HG03103 (cell line): ENCODE results near the gene XPC.
A peak's percentile ranks its signal among the peaks of the same experiment; 100 is the strongest.

Source experiments
- ATAC-seq: cut with Tn5 transposase; IDR thresholded peaks from one replicate; pipeline ENCODE4 v1.9.1; 2021; ENCODE audit warnings: low read depth; ENCODE audit not compliant: unreplicated experiment

Gene XPC

GRCh38 chr3:14138109-14138877 lies 40.1 kb downstream of the XPC start:
- no peak for ATAC-seq

GRCh38 chr3:14137445-14137844 lies 41.0 kb downstream of the XPC start:
- no peak for ATAC-seq

DNA sequence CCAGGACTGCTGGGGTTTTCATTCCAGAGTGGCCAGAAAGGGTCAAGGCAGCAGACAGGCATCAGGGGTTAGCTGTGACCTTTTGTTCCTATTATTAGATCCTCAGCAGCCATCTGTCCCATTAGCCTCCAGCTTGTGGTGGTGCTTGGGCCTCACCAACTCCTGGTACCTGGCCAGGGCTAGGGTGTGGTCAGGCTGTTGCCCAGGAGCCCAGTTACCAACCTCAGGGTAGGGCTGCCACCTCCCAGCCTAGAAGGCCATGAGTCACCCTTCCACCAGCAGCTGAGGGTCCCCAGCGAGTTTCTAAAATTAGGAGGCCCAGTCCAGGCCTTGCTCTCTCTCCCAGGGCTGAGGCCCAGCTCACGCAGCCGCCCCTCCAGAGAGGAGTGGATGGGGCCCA lies 41.4 kb downstream of the XPC start:
- no peak for ATAC-seq

GRCh38 chr3:14135581-14135980 lies 42.8 kb downstream of the XPC start:
- ATAC-seq = no peak

GRCh38 chr3:14134291-14134690 lies 44.1 kb downstream of the XPC start:
- ATAC-seq = no peak

DNA sequence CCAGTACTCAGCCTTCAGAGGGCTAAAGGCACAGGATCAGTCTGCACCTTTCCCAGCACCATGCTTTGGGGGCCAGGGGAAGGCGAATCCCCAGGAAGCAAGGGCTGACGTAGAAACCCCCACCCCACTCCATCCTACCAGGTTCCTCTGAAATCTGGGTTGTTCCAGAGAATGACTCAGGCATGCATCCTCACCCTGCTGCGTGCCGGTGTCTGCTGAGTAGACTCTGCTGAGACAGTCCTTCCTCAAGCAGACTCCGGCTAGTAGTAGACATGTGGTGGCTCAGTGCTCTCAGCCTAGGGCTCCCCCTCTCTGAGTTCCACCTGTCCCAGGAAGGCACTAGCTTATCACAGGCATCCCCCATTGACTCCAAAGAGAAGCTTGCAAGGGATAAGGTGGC lies 44.5 kb downstream of the XPC start:
- no peak for ATAC-seq

DNA sequence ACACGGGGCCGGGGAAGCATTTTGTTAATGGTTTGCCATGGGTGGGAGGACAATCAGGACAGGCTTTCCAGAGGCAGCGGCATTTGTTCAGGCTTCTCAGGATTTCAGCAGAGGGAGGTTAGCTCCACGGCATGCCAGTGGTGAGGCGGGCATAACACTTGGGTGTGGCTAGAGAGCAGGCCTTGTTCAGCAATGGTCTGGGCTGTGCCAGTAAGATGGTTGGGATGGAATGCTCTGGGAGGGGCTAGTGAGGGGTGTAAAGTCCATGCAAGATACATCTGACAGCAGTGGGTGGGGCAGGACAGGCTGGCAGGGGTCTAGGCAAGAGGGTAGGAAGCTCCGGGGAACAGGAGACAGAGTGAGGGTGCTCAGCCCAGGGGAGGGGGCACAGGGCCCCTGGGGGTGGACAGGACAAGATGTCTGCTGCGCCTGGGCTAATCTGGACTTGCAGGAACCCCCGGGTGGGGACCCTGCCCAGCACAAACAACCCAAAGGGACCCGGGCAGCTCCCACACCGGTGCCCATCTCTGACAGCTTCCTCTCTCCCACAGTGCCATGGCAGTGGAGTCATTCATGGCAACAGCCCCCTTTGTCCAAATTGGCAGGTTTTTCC lies 45.1 kb downstream of the XPC start:
- ATAC-seq = no peak

GRCh38 chr3:14132689-14133088 lies 45.7 kb downstream of the XPC start:
- ATAC-seq = no peak

DNA sequence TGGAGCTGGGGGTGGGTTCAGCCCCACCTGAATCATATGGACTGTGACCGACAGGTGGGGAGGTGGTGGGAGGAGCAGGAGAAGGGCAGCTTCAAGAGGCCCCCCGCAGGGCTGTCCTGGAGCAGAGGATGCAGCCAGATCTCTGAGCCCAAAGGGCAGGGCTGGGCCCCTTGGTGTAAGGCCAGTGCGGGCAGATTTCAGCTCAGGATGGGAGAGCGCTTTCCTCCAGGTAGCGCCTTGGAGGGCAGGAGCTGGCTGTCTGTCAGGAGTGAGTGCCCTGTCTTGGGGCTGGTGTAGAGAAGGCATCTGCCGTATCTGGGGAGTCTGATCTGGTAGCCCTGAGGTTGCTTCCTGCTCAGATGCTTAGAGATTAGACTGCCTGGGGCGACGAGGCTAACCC lies 46.3 kb downstream of the XPC start:
- no peak for ATAC-seq

DNA sequence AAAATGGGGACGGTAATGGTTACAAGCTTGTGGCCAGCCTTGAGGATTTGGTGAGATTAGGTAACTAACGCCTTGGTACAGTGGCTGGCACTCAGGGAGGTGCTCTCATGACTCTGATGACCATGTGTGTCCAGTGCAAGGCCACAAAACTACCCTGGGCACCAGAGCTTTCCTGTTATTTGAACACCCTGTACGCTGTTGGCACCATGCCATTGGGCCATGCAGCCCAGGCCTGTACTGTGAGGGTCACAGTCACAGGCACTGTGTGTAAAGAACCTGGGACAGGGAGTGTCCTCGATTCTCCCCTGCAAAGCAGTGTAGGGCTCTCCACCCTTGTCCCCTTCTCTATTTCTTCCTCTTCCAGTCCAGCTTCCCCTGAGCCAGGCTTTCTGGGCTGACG lies 47.3 kb downstream of the XPC start:
- no peak for ATAC-seq

DNA sequence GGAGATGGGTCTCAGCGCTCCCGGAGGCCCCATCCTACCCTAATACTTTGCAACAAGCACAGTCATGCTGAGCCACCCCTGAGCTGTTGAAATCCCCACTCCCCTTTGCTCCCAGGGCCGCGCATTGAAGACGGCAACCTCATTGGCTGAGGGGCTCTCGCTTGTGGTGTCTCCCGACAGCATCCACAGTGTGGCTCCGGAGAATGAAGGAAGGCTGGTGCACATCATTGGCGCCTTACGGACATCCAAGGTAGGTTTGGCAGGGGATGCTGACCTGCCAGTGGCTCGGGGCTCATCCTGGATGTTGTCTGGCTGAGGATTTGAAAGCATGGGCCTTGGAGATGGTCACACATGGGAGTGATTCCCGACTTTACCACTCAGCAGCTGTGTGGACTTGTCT lies 47.7 kb downstream of the XPC start:
- no peak for ATAC-seq

- no peak for ATAC-seq
These were observed 48.2 kb downstream of the XPC start for GRCh38 chr3:14130230-14130629.

DNA sequence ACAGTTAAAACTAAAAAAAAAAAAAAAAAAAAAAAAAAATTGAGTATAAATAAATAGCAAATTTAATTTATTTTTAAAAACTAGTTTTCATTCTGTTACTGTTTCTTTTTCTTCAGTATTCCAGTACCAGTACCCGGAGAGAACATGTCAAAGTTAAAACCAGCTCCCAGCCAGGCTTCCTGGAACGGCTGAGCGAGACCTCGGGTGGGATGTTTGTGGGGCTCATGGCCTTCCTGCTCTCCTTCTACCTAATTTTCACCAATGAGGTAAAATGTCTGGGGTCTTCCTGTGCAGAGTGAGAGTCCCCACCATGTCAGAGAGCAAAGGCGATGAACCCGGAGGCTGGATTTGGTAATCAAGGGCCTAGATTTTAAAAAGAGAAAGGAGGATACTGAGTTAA lies 49.1 kb downstream of the XPC start:
- no peak for ATAC-seq

- ATAC-seq = no peak
These were observed 49.7 kb downstream of the XPC start for GRCh38 chr3:14128724-14129123.

- ATAC-seq = no peak
These were observed 50.8 kb downstream of the XPC start for GRCh38 chr3:14127516-14128161.

DNA sequence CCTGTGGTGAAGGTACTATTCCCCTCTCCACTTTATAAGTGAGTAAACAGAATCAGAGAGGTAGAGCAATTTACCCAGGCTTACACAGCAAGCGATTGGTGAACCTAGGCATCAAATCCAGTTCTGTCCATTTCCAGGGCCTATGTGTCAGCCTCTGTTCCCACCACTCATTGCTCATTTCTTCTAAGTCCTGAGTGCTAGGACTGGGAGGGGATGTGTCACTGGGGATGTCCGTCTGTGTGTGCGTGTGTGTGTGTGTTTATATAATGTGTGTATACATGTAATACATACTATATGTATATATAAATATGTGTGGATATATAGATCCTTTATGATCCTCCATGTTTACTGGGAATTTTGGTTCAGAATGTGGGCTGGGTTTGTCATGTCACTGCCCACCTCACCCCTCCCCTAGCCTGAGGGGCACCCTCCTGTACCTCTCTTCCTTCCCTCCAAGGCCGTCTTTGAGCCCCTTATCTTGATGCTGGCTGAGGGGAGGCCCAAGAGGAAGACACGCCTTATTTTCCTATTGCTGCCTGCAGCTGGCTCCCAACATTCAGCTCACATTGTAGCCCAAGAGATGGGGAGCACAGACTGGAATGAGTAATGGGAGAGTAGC lies 51.4 kb downstream of the XPC start:
- no peak for ATAC-seq

GRCh38 chr3:14126017-14126886 lies 52.1 kb downstream of the XPC start:
- no peak for ATAC-seq

DNA sequence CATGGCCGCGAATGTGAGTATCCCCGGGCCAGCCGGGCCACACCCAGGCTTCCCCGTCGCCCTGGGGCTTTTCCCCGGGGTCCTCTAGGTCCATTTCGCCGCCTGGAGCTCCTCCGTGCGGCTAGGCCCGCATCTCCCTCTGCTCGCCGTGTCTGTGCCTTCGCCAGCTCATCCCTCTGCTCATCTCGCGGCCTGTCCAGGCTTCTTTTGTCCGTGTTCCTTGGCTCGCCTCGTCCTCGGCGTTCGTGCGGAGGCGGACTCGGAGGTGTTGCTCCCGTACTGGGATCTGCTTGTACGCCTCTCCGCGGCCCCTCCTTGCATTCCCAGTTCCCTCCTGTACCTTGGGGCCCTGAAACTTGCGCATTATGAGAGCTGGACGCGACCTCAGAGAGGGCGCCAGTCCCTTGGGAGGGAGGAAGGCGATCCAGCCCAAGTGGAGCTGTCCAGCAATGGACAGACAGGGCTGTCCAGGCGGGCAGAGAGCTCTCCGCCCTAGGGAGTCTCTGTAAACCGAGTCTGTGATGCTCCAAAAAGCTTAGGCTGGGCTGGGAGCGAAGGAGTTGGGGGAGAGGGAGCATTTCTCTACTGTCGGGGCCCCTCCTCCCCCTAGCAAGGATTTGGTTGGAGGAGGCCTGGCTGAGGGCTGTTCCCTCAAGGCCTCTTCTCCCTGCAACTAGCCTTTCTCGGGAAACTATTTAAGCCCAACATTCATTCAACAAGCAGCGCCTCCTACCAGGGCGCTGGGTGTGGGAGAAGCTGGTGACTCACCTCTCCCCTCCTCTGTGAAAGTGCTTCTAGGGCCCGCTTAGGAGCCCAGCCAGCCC lies 53.0 kb downstream of the XPC start:
- ATAC-seq = peak; percentile 20

DNA sequence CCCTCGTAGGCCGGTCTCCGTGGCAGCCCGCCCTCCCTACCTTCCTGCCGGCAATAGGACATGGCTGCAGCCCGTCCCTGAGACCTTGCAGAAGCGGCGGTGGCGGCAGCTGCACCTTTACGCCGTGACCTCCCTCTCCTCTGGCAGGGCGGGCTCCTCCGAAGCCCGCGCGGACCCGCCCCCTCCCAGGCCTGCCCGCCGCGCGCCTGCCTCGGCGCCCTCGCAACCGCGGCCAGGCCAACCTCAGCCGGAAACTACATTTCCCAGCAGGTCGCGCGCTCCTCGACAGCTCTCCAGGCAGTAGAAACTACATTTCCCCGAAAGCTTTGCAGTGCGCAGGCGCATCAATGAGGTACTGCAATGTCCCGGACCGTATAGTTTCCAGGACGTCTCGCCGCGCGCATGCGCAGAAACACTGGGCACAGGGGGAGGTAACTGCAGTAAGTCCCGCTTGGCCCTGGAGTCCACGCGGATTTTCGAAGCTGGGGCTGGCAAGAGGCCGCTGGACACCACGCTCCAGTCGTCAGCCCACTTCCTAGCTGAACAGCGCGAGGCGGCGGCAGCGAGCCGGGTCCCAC lies 53.7 kb downstream of the XPC start, which contains the start of the genes CHCHD4 and TMEM43:
CHCHD4 (minus strand) TSS at position 256 of the 578 bp plus-strand sequence; CDS start at position 62, 194 bp downstream.
TMEM43 (plus strand) TSS at position 438 of the 578 bp plus-strand sequence. CDS start 142 bp downstream, outside the sequence.
- ATAC-seq = peak; percentile 85
